SH-SY5Y (cell line): Measurements from ENCODE around the gene LINC01488.

Experiments
- GATA2 ChIP-seq: IDR thresholded peaks from 2 replicates; pipeline ENCODE4 v1.6.1; 2011; ENCODE audit warnings: mild to moderate bottlenecking, low read depth, low read length
- GATA3 ChIP-seq: IDR thresholded peaks from 2 replicates; pipeline ENCODE4 v1.6.1; 2011; ENCODE audit warnings: low read depth, mild to moderate bottlenecking, low read length, moderate library complexity

GRCh38 chr11:69492201-69492991 is 10.9 kb downstream of the LINC01488 start:
- TF ChIP-seq GATA3 (no peak), GATA2 (no peak)
